SU-DHL-6 (cell line): Measurements from ENCODE around the gene GCNT2.

Experiments
- H2AFZ ChIP-seq: fragments of 200-600 bp; sonication (generic); 2 replicates; pipeline ENCODE4 v1.6.1; 2014; ENCODE audit warnings: low read depth, mild to moderate bottlenecking, moderate library complexity, mixed read lengths, antibody characterized with exemption, low read length; ENCODE audit not compliant: severe bottlenecking
- H3F3A ChIP-seq: fragments of 200-600 bp; shearing (Covaris generic); 2 replicates; pipeline ENCODE4 v1.6.0; 2016; ENCODE audit warnings: antibody characterized with exemption, mild to moderate bottlenecking; ENCODE audit not compliant: insufficient read depth
- H3K27ac ChIP-seq: fragments of 200-600 bp; sonication (generic); 2 replicates; pipeline ENCODE4 v1.5.1; 2016; ENCODE audit warnings: low read depth, mild to moderate bottlenecking, low read length, moderate library complexity, mixed read lengths
- H3K27me3 ChIP-seq: fragments of 200-600 bp; sonication (generic), shearing (Covaris generic); 2 replicates; pipeline ENCODE4 v1.6.0; 2014; ENCODE audit warnings: mild to moderate bottlenecking, low read length
- H3K36me3 ChIP-seq: fragments of 200-600 bp; sonication (generic); 2 replicates; pipeline ENCODE4 v1.6.1; 2014; ENCODE audit warnings: mild to moderate bottlenecking, low read length, mixed read lengths
- H3K4me2 ChIP-seq: fragments of 300-600, 200-600 bp; shearing (Covaris generic), sonication (generic); 2 replicates; pipeline ENCODE4 v1.6.0; 2014; ENCODE audit warnings: low read length, low read depth, mild to moderate bottlenecking; ENCODE audit not compliant: poor library complexity, severe bottlenecking
- H3K4me3 ChIP-seq: fragments of 200-600 bp; sonication (generic); 2 replicates; pipeline ENCODE4 v1.5.1; 2014; ENCODE audit warnings: antibody characterized with exemption, low read length, mild to moderate bottlenecking, mixed read lengths; ENCODE audit not compliant: insufficient read depth, poor library complexity, severe bottlenecking
- H3K79me2 ChIP-seq: fragments of 200-600 bp; sonication (generic); 2 replicates; pipeline ENCODE4 v1.6.1; 2014; ENCODE audit warnings: mild to moderate bottlenecking, low read length, moderate library complexity; ENCODE audit not compliant: insufficient read depth
- H3K9ac ChIP-seq: fragments of 200-600 bp; sonication (generic); 2 replicates; pipeline ENCODE4 v1.7.0; 2014; ENCODE audit warnings: mild to moderate bottlenecking, low read length
- H3K9me2 ChIP-seq: fragments of 200-600 bp; sonication (generic); replicated peaks from 2 replicates; pipeline ENCODE4 v1.6.1; 2014; ENCODE audit warnings: low read length; ENCODE audit not compliant: insufficient read depth
- H3K9me3 ChIP-seq: fragments of 200-600 bp; sonication (generic); 2 replicates; pipeline ENCODE4 v1.6.1; 2014; ENCODE audit warnings: low read length, mixed read lengths; ENCODE audit not compliant: insufficient read depth
- H4K20me1 ChIP-seq: fragments of 200-600 bp; sonication (generic); 2 replicates; pipeline ENCODE4 v1.6.1; 2014; ENCODE audit warnings: low read depth, mild to moderate bottlenecking, antibody characterized with exemption, low read length, moderate library complexity, mixed read lengths
- CTCF ChIP-seq: fragments of 200-600 bp; sonication (generic); IDR thresholded peaks from one replicate; pipeline ENCODE4 v1.5.1; 2017; ENCODE audit warnings: antibody characterized with exemption, mild to moderate bottlenecking, low read length, moderate library complexity; ENCODE audit not compliant: insufficient read depth, poor library complexity, severe bottlenecking
- EZH2phosphoT487 ChIP-seq: fragments of 200-600 bp; sonication (generic), shearing (Covaris generic); conservative IDR thresholded peaks from 2 replicates; pipeline ENCODE4 v1.6.1; 2018; ENCODE audit warnings: mild to moderate bottlenecking, antibody characterized with exemption, low read length, moderate library complexity, mixed read lengths

Gene GCNT2

GRCh38 chr6:10627800-10628199 lies 106.6 kb downstream of the GCNT2 start:
- Histone ChIP-seq H3K36me3 (peaks cover 9% of the 10 kb centered on the region), H3K9me2 (no peaks in the 10 kb centered on the region), H2AFZ (no peak overlapping the region), H3K4me2 (no peak overlapping the region), H3K27ac (no peak overlapping the region), H3K4me3 (no peak overlapping the region), H3K9me3 (no peaks in the 10 kb centered on the region), H4K20me1 (no peaks in the 10 kb centered on the region), H3K9ac (no peak overlapping the region), H3F3A (no peaks in the 10 kb centered on the region), H3K79me2 (no peaks in the 10 kb centered on the region), H3K27me3 (no peaks in the 10 kb centered on the region)
- TF ChIP-seq CTCF (no peak), EZH2phosphoT487 (no peak)

GRCh38 chr6:10630178-10630577 lies 109.0 kb downstream of the GCNT2 start:
- no peak overlapping the region for H3K4me3 ChIP-seq
- H3K9me3 ChIP-seq, result no peaks in the 10 kb centered on the region
- H3K79me2 ChIP-seq, result no peaks in the 10 kb centered on the region
- no peaks in the 10 kb centered on the region for H4K20me1 ChIP-seq
- H3K27ac ChIP-seq, result no peak overlapping the region
- TF ChIP-seq CTCF (no peak), EZH2phosphoT487 (no peak)
- no peaks in the 10 kb centered on the region for H3K9me2 ChIP-seq
- H2AFZ ChIP-seq, result no peak overlapping the region
- H3K4me2 ChIP-seq, result no peak overlapping the region
- H3K36me3 ChIP-seq, result peaks cover 9% of the 10 kb centered on the region
- no peaks in the 10 kb centered on the region for H3K27me3 ChIP-seq
- H3K9ac ChIP-seq, result no peak overlapping the region
- H3F3A ChIP-seq, result no peaks in the 10 kb centered on the region

GRCh38 chr6:10633216-10633615 lies 112.1 kb downstream of the GCNT2 start:
- Histone ChIP-seq H3K36me3 (no peaks in the 10 kb centered on the region), H3K4me2 (no peak overlapping the region), H3K9me3 (no peaks in the 10 kb centered on the region), H3K9me2 (no peaks in the 10 kb centered on the region), H4K20me1 (no peaks in the 10 kb centered on the region), H3K27ac (no peak overlapping the region), H3K79me2 (no peaks in the 10 kb centered on the region), H3F3A (no peaks in the 10 kb centered on the region), H2AFZ (no peak overlapping the region), H3K9ac (no peak overlapping the region), H3K27me3 (no peaks in the 10 kb centered on the region), H3K4me3 (no peak overlapping the region)
- TF ChIP-seq CTCF (no peak), EZH2phosphoT487 (no peak)

- no peak overlapping the region for H2AFZ ChIP-seq
- H3K9me3 ChIP-seq, result peaks cover 8% of the 10 kb centered on the region; the same call in 1 of the 2 replicates
- no peak overlapping the region for H3K27ac ChIP-seq
- TF ChIP-seq EZH2phosphoT487 (no peak), CTCF (no peak)
- no peak overlapping the region for H3K9ac ChIP-seq
- no peak overlapping the region for H3K4me2 ChIP-seq
- no peak overlapping the region for H3K4me3 ChIP-seq
- H3K79me2 ChIP-seq, result no peaks in the 10 kb centered on the region
- H3F3A ChIP-seq, result no peaks in the 10 kb centered on the region
- H4K20me1 ChIP-seq, result no peaks in the 10 kb centered on the region
- no peaks in the 10 kb centered on the region for H3K27me3 ChIP-seq
- H3K36me3 ChIP-seq, result no peaks in the 10 kb centered on the region; the same call in 1 of the 2 replicates
- H3K9me2 ChIP-seq, result no peaks in the 10 kb centered on the region
These were observed 119.3 kb downstream of the GCNT2 start for GRCh38 chr6:10640412-10640811.
